K562 (cell line): ENCODE data around the gene PRKCB. TPM values are rescaled to one million over a fixed set of nuclear protein-coding genes. Genes with fewer than 3 reads are reported as not detected.
A peak's percentile ranks its signal among the peaks of the same experiment; 100 is the strongest.

ENCODE experiments used
- ATAC-seq: fragments of 200-7000 bp; cut with Tn5 transposase; 3 replicates; pipeline ENCODE4 v1.9.1; 2020; ENCODE audit warnings: moderate library complexity
- BruUV-seq: library from RNA; stranded (reverse); fragments of 400-500 nt; replicated peaks from 2 replicates; lab custom pipeline; 2021; lab: Mats Ljungman, UMichigan
- CTCF ChIA-PET: fragments of 300-600 bp; formaldehyde crosslinking; extraction: SDS; loops from one replicate; lab custom pipeline; 2021; ENCODE audit warnings: low intra/inter-chr PET ratio; lab: Yijun Ruan, JAX
- POLR2A ChIA-PET: fragments of 300-600, 350-650 bp; sonication (Branson Sonifier 250); formaldehyde crosslinking; extraction: SDS; loops from one replicate; lab custom pipeline; 2021; ENCODE audit warnings: antibody characterized with exemption, inconsistent platforms; lab: Yijun Ruan, JAX
- DNase-seq, 4 experiments: peaks; one replicate each; pipeline versions ENCODE4 v3.0.0 to v3.0.0-alpha.2; 2011 to 2018; ENCODE audit warnings: low spot score in 3 of 4, mixed read lengths in 3 of 4; ENCODE audit errors: extremely low read depth in 1 of 4
- FAIRE-seq: peaks from 2 replicates; lab custom pipeline; 2011; peaks lifted over from hg19 to GRCh38; lab: Jason Lieb, UNC
- H2AFZ ChIP-seq: 2 replicates; pipeline ENCODE4 v1.6.0; 2011; ENCODE audit warnings: low read depth, low read length, control low read depth, inconsistent platforms
- H3K27ac ChIP-seq: fragments of 200-600 bp; 3 replicates; pipeline ENCODE4 v1.8.0; 2011; ENCODE audit warnings: low read depth, mild to moderate bottlenecking, control low read depth, inconsistent platforms, low read length, moderate library complexity, mixed read lengths; ENCODE audit errors: extremely low read depth
- H3K27me3 ChIP-seq, 2 experiments: fragments of 300-600 bp in 1 of 2; 2 replicates in 1 of 2; 3 replicates in 1 of 2; pipeline versions ENCODE4 v1.6.0 to v1.8.0; 2011; ENCODE audit warnings: inconsistent platforms in 2 of 2, low read length in 2 of 2, mild to moderate bottlenecking in 1 of 2, mixed read lengths in 1 of 2, moderate library complexity in 1 of 2; ENCODE audit not compliant: control insufficient read depth in 2 of 2, insufficient read depth in 2 of 2
- H3K36me3 ChIP-seq: fragments of 300-600 bp; 3 replicates; pipeline ENCODE4 v1.8.0; 2011; ENCODE audit warnings: mild to moderate bottlenecking, low read length, inconsistent platforms; ENCODE audit not compliant: control insufficient read depth, insufficient read depth
- H3K4me1 ChIP-seq, 2 experiments: fragments of 200-600 bp in 1 of 2; replicated peaks in 1 of 2; 2 replicates in 1 of 2; 3 replicates in 1 of 2; pipeline versions ENCODE4 v1.5.1 to v1.8.0; 2011; ENCODE audit warnings: inconsistent platforms in 2 of 2, low read length in 2 of 2, mild to moderate bottlenecking in 1 of 2, mixed read lengths in 1 of 2, moderate library complexity in 1 of 2; ENCODE audit not compliant: control insufficient read depth in 2 of 2, insufficient read depth in 2 of 2
- H3K4me2 ChIP-seq: 2 replicates; pipeline ENCODE4 v1.6.1; 2011; ENCODE audit warnings: low read length, control low read depth, inconsistent platforms, mixed read lengths; ENCODE audit not compliant: insufficient read depth
- H3K4me3 ChIP-seq: fragments of 200-600 bp; sonication (generic), shearing (Covaris generic); 2 replicates; pipeline ENCODE4 v1.5.1; 2016; ENCODE audit warnings: control low read depth, inconsistent platforms
- H3K79me2 ChIP-seq: fragments of 200-600 bp; 3 replicates; pipeline ENCODE4 v1.8.0; 2011; ENCODE audit warnings: low read length, inconsistent platforms; ENCODE audit not compliant: control insufficient read depth, insufficient read depth
- H3K9ac ChIP-seq, 2 experiments: 2 replicates each; pipeline versions ENCODE4 v1.6.0 to v1.6.1; 2011; ENCODE audit warnings: low read depth in 2 of 2, low read length in 2 of 2, control low read depth in 1 of 2, inconsistent platforms in 1 of 2, mild to moderate bottlenecking in 1 of 2, mixed read lengths in 1 of 2; ENCODE audit not compliant: insufficient read depth in 1 of 2
- H3K9me1 ChIP-seq: one replicate; pipeline ENCODE4 v1.6.0; 2011; ENCODE audit warnings: inconsistent platforms, mild to moderate bottlenecking, low read length, moderate library complexity; ENCODE audit not compliant: control insufficient read depth, insufficient read depth
- H3K9me3 ChIP-seq: replicated peaks from 2 replicates; pipeline ENCODE4 v1.5.1; 2011; ENCODE audit warnings: low read depth, low read length, inconsistent platforms; ENCODE audit not compliant: control insufficient read depth, insufficient read depth
- H4K20me1 ChIP-seq: replicated peaks from 2 replicates; pipeline ENCODE4 v1.6.1; 2011; ENCODE audit warnings: low read length, inconsistent platforms, mixed read lengths; ENCODE audit not compliant: control insufficient read depth, insufficient read depth
- ARID1B ChIP-seq: fragments of 450-650 bp; IDR thresholded peaks from 2 replicates; pipeline ENCODE4 v1.6.1; 2016; ENCODE audit warnings: antibody characterized with exemption, mild to moderate bottlenecking, inconsistent platforms
- BRF1 ChIP-seq: IDR thresholded peaks from 3 replicates; pipeline ENCODE4 v1.6.1; 2011; ENCODE audit warnings: borderline replicate concordance, mild to moderate bottlenecking; ENCODE audit not compliant: insufficient read length; ENCODE audit errors: extremely low read depth
- DPF2 ChIP-seq: fragments of 450-650 bp; IDR thresholded peaks from 2 replicates; pipeline ENCODE4 v1.6.1; 2016
- ELF4 ChIP-seq: fragments of 450-650 bp; formaldehyde crosslinking; IDR thresholded peaks from 2 replicates; pipeline ENCODE4 v1.4.0; 2022; ENCODE audit warnings: missing genetic modification characterization
- ESRRA ChIP-seq: fragments of 450-650 bp; IDR thresholded peaks from 2 replicates; pipeline ENCODE4 v1.6.1; 2014; ENCODE audit warnings: low read depth, mild to moderate bottlenecking, moderate library complexity, borderline replicate concordance
- FOXK2 ChIP-seq, 2 experiments: fragments of 450-650 bp; IDR thresholded peaks in 1 of 2; conservative IDR thresholded peaks in 1 of 2; 2 replicates each; pipeline ENCODE4 v1.6.1; 2016; ENCODE audit warnings: low read depth in 2 of 2, mild to moderate bottlenecking in 1 of 2
- GATA2 ChIP-seq: sonication (generic); formaldehyde crosslinking; IDR thresholded peaks from 2 replicates; pipeline ENCODE4 v1.4.0; 2020; ENCODE audit warnings: mild to moderate bottlenecking, missing genetic modification reagents
- MIER1 ChIP-seq: fragments of 450-650 bp; IDR thresholded peaks from 2 replicates; pipeline ENCODE4 v1.6.1; 2016; ENCODE audit warnings: antibody characterized with exemption, mild to moderate bottlenecking, low read depth
- MTA3 ChIP-seq: fragments of 450-650 bp; formaldehyde crosslinking; IDR thresholded peaks from 2 replicates; pipeline ENCODE4 v1.6.1; 2017; ENCODE audit warnings: mild to moderate bottlenecking, borderline replicate concordance
- NFIC ChIP-seq: fragments of 450-650 bp; IDR thresholded peaks from 2 replicates; pipeline ENCODE4 v1.6.1; 2017; ENCODE audit warnings: mild to moderate bottlenecking, inconsistent platforms
- NFIX ChIP-seq: fragments of 250-450 bp; sonication (Bioruptor Pico); IDR thresholded peaks from 2 replicates; pipeline ENCODE4 v1.4.0; 2020; ENCODE audit warnings: low read depth, mild to moderate bottlenecking, moderate library complexity
- NR2C1 ChIP-seq, 2 experiments: fragments of 450-650 bp; IDR thresholded peaks; 2 replicates each; pipeline ENCODE4 v1.6.1; 2017; ENCODE audit warnings: mild to moderate bottlenecking in 2 of 2, antibody characterized with exemption in 1 of 2, inconsistent platforms in 1 of 2, missing compliant biosample characterization in 1 of 2, missing genetic modification characterization in 1 of 2
- SMARCA4 ChIP-seq: fragments of 450-650 bp; IDR thresholded peaks from 2 replicates; pipeline ENCODE4 v1.6.1; 2016
- YY1 ChIP-seq, 3 experiments: IDR thresholded peaks; 2 replicates each; pipeline ENCODE4 v1.6.1; 2011; ENCODE audit warnings: low read length in 2 of 3, mild to moderate bottlenecking in 2 of 3, moderate library complexity in 2 of 3, borderline replicate concordance in 1 of 3, control low read depth in 1 of 3, low read depth in 1 of 3; ENCODE audit not compliant: insufficient read depth in 3 of 3, insufficient replicate concordance in 2 of 3, control insufficient read depth in 1 of 3, insufficient read length in 1 of 3; ENCODE audit errors: extremely low read depth in 1 of 3
- ZC3H11A ChIP-seq: IDR thresholded peaks from 2 replicates; pipeline ENCODE4 v1.6.1; 2012; ENCODE audit warnings: low read depth, low read length, improper control_type of control experiment
- ZEB2 ChIP-seq: fragments of 450-650 bp; IDR thresholded peaks from 2 replicates; pipeline ENCODE4 v1.6.1; 2016
- WGBS: fragments of 100-300 bp; shearing (Covaris generic); methylation state at CpG from one replicate; pipeline ENCODE4 v1.1.6; 2016; ENCODE audit warnings: low coverage, mixed read lengths; ENCODE audit not compliant: insufficient coverage; ENCODE audit errors: missing lambda C conversion rate; 5-methylcytosine and 5-hydroxymethylcytosine counted together
- in situ Hi-C: fragments of 300-500 bp; cut with MboI; formaldehyde crosslinking; loops from 4 replicates; pipeline ENCODE4 v1.15.0; 2018; ENCODE audit warnings: inconsistent platforms, mixed read lengths
- intact Hi-C: fragments of 100-400 bp; cut with micrococcal nuclease; formaldehyde crosslinking; loops from 2 replicates; pipeline ENCODE4 v1.14.2; 2022
- polyA plus RNA-seq, 8 experiments: library from polyadenylated mRNA; depleted of rRNA in 4 of 8; stranded (reverse) in 5 of 8; unstranded in 3 of 8; fragments of >200 nt; fragmentation: Nextera tagmentation in 2 of 8; fragmentation: Illumina TruSeq in 1 of 8; extraction: Ambion mirVana in 2 of 8; extraction: Trizol in 1 of 8; gene quantifications; 2 replicates each; pipeline versions ENCODE4 v1.2.1 to v1.2.3, GENCODE V29; 2011 to 2014; ENCODE audit warnings: inconsistent platforms in 1 of 8, missing spikeins in 1 of 8
- total RNA-seq, 7 experiments: library from RNA; depleted of rRNA in 6 of 7; stranded (reverse); fragments of >200 nt in 6 of 7; fragmentation: Illumina TruSeq in 2 of 7; extraction: Trizol in 2 of 7; gene quantifications; 2 replicates each; pipeline versions ENCODE4 v1.2.1 to v1.2.3, GENCODE V29; 2011 to 2021; ENCODE audit warnings: low replicate concordance in 1 of 7
- TF ChIP-seq, protein P1 (sequence below): fragments of 450-650 bp; IDR thresholded peaks from 2 replicates; pipeline ENCODE4 v1.6.1; 2016; ENCODE audit warnings: antibody characterized with exemption
- TF ChIP-seq, protein P2 (sequence below): fragments of 450-650 bp; IDR thresholded peaks from 2 replicates; pipeline ENCODE4 v1.6.1; 2017; ENCODE audit warnings: antibody characterized with exemption, mild to moderate bottlenecking

The PRKCB gene
- total and polyA plus RNA-seq, 9 of the 15 experiments (the other 6 are each of a cell fraction or from before 2014, with no cell fraction given): 49.9 to 276 (median 148) TPM

DNA sequence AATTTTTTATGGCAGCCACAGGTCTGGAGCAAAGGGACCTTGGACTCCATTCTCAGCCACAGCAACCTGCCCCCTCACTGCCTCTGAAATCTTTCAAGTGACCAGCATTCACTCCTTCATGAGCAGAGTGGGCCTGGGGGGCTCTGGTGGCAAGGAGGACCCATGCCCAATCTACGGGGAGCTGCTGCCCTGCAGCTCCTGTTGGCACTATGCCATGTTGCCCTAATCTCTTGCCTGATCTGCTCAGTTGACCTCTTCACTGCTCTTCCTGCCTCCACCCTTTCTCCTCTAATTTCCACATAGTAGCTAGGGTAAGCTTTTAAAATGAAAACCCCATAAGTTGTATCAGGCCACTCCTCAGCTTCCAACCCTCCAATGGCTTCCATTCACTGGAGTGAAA, 2.9 kb upstream of the PRKCB start:
- TF ChIP-seq MTA3: 0 out of 2 replicates have a peak, but pooled peaks have one; percentile 32
- TF ChIP-seq NFIX (CRISPR knock-in tag): peak; percentile 66
- TF ChIP-seq GATA2 (CRISPR knock-in tag): 0 out of 2 replicates have a peak, but pooled peaks have one; percentile 20
- no peak for TF ChIP-seq FOXK2 (conservative IDR thresholded peaks at IDR 0.05 in 1 of 2, IDR thresholded peaks at IDR 0.05 in 1 of 2; ENCODE audit: low read depth in 2 of 2)
- TF ChIP-seq DPF2: 0 out of 2 replicates have a peak, but pooled peaks have one; percentile 11
- TF ChIP-seq ARID1B: 0 out of 2 replicates have a peak, but pooled peaks have one; percentile 36
- TF ChIP-seq NFIC: peak; percentile 97
- TF ChIP-seq ZEB2: no peak
- TF ChIP-seq YY1 (IDR thresholded peaks at IDR 0.05; ENCODE audit: borderline replicate concordance in 1 of 3, control insufficient read depth in 1 of 3, extremely low read depth in 1 of 3, insufficient read depth in 3 of 3, insufficient read length in 1 of 3, insufficient replicate concordance in 2 of 3, low read depth in 1 of 3, low read length in 2 of 3): peak in 1 of 3 experiments; percentile 31
- TF ChIP-seq, protein P1, sequence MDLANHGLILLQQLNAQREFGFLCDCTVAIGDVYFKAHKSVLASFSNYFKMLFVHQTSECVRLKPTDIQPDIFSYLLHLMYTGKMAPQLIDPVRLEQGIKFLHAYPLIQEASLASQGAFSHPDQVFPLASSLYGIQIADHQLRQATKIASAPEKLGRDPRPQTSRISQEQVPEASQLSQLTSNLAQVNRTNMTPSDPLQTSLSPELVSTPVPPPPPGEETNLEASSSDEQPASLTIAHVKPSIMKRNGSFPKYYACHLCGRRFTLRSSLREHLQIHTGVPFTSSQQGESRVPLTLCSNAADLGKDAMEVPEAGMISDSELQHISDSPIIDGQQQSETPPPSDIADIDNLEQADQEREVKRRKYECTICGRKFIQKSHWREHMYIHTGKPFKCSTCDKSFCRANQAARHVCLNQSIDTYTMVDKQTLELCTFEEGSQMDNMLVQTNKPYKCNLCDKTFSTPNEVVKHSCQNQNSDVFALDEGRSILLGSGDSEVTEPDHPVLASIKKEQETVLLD: peak; percentile 12; the same call in 1 of the 2 replicates
- TF ChIP-seq ZC3H11A: no peak
- TF ChIP-seq SMARCA4: no peak
- TF ChIP-seq ELF4 (CRISPR knock-in tag): no peak
- no peak for TF ChIP-seq MIER1
- TF ChIP-seq NR2C1 (IDR thresholded peaks at IDR 0.05): no peak
- peak; percentile 53; the same call in 1 of the 2 replicates for TF ChIP-seq NR2C1 (tag; IDR thresholded peaks at IDR 0.05)
- 0 out of 2 replicates have a peak, but pooled peaks have one; percentile 20 for TF ChIP-seq ESRRA
- no peak for TF ChIP-seq BRF1
- TF ChIP-seq, protein P2, sequence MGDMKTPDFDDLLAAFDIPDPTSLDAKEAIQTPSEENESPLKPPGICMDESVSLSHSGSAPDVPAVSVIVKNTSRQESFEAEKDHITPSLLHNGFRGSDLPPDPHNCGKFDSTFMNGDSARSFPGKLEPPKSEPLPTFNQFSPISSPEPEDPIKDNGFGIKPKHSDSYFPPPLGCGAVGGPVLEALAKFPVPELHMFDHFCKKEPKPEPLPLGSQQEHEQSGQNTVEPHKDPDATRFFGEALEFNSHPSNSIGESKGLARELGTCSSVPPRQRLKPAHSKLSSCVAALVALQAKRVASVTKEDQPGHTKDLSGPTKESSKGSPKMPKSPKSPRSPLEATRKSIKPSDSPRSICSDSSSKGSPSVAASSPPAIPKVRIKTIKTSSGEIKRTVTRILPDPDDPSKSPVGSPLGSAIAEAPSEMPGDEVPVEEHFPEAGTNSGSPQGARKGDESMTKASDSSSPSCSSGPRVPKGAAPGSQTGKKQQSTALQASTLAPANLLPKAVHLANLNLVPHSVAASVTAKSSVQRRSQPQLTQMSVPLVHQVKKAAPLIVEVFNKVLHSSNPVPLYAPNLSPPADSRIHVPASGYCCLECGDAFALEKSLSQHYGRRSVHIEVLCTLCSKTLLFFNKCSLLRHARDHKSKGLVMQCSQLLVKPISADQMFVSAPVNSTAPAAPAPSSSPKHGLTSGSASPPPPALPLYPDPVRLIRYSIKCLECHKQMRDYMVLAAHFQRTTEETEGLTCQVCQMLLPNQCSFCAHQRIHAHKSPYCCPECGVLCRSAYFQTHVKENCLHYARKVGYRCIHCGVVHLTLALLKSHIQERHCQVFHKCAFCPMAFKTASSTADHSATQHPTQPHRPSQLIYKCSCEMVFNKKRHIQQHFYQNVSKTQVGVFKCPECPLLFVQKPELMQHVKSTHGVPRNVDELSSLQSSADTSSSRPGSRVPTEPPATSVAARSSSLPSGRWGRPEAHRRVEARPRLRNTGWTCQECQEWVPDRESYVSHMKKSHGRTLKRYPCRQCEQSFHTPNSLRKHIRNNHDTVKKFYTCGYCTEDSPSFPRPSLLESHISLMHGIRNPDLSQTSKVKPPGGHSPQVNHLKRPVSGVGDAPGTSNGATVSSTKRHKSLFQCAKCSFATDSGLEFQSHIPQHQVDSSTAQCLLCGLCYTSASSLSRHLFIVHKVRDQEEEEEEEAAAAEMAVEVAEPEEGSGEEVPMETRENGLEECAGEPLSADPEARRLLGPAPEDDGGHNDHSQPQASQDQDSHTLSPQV: peak; percentile 82
- TF ChIP-seq, all 486 proteins: peak for 11
- peak overlapping the region; percentile 1; the same call in 2 of the 3 replicates for H3K27ac ChIP-seq
- peaks cover 27% of the 10 kb centered on the region in 2 experiments for H3K4me1 ChIP-seq
- ATAC-seq (no peak), FAIRE-seq (no peak), DNase-seq (no peak)
- POLR2A ChIA-PET: no interaction called here
- no TSS peak for BruUV-seq
- WGBS: 44% methylated on average over 1 of the region's 1 CpG
- CTCF ChIA-PET: no interaction called here
- no peaks in the 10 kb centered on the region for H3K9me1 ChIP-seq
- peaks cover 23% of the 10 kb centered on the region for H3K79me2 ChIP-seq
- peak overlapping the region in 1 of 2 experiments; percentile 31; a peak in 2 of 4 replicates for H3K9ac ChIP-seq
- no peak overlapping the region for H3K4me3 ChIP-seq
- in situ Hi-C loops: no loop called here
- H4K20me1 ChIP-seq: peaks cover 11% of the 10 kb centered on the region; the same call in 1 of the 2 replicates
- peak overlapping the region; percentile 3; the same call in 1 of the 2 replicates for H3K4me2 ChIP-seq
- intact Hi-C loops: no loop called here
- H3K27me3 ChIP-seq: no peaks in the 10 kb centered on the region
- peaks cover 5% of the 10 kb centered on the region; the same call in 2 of the 3 replicates for H3K36me3 ChIP-seq
- H3K9me3 ChIP-seq: 0 out of 2 replicates have a peak, but pooled peaks cover 4% of the 10 kb centered on the region
- H2AFZ ChIP-seq: peak overlapping the region; percentile 64
